IPS-NIHi7 (cell line): ENCODE results near the gene C6orf62.
"Not testable (repeated sequence)": the region's sequence is repeated elsewhere in the genome, so short reads cannot be mapped to it uniquely, and the experiment has no call there.

Source experiments
- DNase-seq: peaks from one replicate; pipeline ENCODE4 v3.0.0; 2012; ENCODE audit warnings: mixed read lengths; ENCODE audit errors: extremely low spot score

C6orf62 gene

DNA sequence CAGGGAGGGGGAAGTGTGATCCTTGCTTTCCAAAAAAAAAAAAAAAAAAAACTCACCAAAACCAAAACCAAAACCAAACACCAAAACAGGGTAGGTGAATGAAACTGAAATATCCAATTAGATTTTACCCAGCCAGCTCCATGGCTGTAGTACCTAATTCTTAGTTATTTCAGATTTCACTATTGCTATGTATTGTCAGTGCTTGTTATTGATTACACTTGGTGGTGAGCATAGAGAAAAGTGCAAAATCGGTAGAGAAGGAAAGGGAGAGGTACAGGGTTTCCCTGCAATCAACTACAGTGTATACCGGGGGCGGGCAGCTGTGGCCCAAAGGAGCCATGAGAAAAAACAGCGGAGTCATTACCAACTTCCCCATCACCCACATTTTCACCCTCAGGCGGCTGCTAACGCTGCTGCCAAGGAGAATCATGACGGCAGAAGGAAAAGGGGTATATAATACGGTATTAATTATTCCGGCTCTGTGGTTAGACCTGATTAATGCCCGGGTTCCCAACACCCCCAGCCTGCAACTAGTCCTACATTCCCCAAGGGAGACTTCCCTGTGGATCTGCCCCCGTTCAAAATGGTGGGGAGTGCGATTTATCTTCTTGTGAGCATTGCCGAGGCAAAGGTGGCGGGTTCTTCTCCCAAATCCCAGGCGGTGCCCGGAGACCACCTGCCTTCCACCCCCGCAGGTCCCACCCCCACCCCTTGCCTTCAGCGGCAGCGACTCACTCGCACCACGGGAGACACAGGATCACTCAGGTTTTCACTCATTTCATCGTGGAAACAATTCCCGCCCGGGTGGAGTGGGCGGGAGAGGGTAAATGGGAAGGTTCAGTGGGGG, at the start of gene C6orf62:
Gene C6orf62 (minus strand): TSS at position 30 of the 847 bp plus-strand sequence. CDS start 486 bp downstream, outside the sequence.
- DNase-seq: peak; percentile 17

DNA sequence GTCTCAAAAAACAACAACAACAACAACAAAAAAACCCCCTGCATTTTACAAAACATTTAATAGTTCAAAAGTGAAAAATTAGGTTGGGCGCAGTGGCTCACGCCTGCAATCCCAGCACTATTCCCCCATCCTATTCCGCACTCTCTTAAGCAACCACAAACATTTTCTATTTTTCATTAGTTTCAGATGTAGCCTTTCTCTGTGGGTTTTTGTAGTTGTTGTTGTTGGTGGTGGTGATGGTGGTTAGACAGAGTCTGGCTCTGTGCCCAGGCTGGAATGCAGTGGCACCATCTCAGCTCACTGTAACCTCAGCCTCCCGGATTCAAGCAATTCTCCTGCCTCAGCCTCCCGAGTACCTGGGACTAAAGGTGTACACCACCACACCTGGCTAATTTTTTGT, 49.4 kb upstream of the C6orf62 start:
- DNase-seq: no peak

GRCh38 chr6:24766680-24767462, 47.9 kb upstream of the C6orf62 start:
- no peak for DNase-seq

GRCh38 chr6:24765968-24766367, 47.0 kb upstream of the C6orf62 start:
- DNase-seq: not testable (repeated sequence)

GRCh38 chr6:24764833-24765828, 46.2 kb upstream of the C6orf62 start:
- not testable (repeated sequence) for DNase-seq

DNA sequence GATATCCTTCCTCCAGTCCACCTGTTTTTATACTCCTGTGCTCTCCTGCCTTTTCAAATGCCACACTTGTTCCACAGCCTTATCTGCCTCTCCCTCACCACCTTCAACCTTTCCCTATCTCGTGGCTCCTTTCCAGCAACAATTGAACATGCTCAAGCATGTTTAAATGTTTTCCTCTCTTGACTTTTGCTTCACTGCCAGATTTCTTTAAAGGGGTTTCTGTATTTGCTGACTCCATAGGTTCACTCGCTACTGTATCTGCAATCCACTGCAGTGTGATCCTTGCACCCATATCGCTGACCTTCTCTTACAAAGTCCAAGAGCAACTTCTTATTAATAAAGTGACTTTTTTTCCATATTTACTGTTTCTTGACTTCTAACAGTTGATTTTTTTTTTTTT, 44.6 kb upstream of the C6orf62 start:
- no peak for DNase-seq

- DNase-seq: no peak
These were observed 42.9 kb upstream of the C6orf62 start for GRCh38 chr6:24761851-24762250.

- peak; percentile 43 for DNase-seq
These were observed 42.4 kb upstream of the C6orf62 start for GRCh38 chr6:24761193-24761835.

DNA sequence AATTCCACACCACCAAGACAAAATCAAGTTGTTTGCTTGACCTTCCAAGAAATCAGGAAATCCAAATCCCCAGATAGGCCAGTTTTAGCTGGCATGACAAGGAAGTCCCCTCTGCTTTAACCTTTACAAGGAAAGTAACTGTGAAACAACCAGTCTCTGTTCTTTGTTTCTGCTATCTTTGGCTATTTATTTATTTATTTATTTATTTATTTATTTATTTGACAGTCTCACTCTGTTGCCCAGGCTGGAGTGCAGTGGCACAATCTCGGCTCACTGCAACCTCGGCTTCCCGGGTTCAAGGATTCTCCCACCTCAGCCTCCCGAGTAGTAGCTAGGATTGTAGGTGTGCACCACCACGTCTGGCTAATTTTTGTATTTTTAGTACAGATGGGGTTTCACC, 41.3 kb upstream of the C6orf62 start:
- DNase-seq: no peak

DNA sequence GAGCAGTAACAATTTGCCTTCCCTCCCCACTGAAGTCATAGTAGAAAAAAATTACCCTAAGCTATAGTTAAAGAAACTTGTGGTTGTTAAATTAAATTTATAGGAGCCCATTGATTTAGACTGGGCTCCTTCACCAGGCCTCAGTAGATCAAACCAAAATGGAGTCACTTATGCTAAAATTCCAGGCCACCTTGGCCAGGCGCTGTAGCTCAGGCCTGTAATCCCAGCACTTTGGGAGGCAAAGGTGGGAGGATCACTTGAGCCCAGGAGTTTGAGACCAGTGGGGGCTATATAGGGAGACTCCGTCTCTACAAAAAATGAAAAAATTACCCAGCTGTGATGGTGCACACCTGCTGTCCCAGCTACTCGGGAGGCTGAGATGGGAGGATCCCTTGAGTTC, 40.8 kb upstream of the C6orf62 start:
- no peak for DNase-seq

DNA sequence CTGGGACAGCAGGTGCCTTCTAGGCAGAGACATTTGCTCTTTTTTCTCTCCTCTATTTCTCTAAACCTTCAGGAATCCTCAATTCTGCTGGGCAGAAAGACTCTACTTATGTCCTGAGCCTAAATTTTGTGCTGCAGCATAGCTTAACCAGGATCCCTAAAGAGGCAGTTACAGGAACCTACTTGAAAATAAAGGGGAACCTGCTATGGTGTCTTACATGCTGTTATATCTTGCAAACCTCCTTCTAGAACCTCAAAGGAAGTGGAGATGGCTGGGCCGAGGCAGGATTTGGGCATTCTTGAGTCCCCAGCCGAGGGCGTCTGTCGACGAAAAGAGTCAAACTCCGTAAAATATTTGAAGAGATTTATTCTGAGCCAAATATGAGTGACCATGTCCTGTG, 38.7 kb upstream of the C6orf62 start:
- DNase-seq: no peak

DNA sequence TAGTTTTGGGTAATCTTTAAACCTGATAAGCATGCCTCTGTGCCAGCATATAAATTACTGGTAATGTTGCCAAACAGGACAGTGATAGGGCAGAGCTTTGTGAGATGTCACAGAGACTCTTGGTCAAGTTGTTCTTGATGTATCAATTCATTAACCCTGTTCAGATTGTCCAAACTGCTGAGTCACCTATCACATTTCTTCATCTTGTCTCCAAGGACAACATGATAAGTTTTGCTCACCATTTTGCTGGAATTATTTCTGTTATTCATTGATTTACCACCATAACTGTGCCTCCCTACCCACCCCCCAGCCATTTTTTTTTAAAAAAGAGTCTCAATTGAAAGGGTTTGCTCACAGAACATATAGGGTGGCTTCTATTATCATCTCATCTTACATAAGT, 36.3 kb upstream of the C6orf62 start:
- no peak for DNase-seq

DNA sequence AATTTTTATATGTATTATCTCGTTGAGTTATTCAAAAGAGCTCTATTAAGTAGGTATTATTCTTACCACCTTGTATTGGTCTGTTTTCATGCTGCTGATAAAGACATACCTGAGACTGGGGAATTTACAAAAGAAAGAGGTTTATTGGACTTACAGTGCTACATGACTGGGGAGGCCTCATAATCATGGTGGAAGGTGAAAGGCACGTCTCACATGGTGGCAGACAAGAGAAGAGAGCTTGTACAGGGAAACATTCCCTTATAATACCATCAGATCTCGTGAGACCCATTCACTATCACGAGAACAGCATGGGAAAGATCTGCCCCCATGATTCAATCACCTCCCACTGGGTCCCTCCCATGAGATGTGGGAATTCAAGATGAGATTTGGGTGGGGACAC, 35.4 kb upstream of the C6orf62 start:
- DNase-seq: not testable (repeated sequence)

DNA sequence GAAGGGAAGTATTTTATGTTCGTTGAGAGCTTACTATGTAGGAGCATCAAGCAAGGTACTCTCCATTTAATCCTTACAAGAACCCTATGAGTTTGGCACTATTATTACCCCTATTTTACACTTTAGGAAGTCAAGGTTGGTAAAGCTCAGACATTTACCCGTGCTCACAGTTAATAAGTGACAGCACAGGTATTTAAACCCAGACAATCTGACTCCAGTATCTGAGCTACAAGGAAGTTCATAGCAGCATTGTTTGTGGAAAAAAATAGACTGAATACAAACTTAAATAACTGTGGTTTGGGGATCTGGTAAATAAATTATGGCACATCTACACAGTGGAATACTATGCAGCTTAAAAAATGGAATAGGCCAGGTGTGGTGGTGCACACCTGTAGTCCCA, 34.6 kb upstream of the C6orf62 start:
- no peak for DNase-seq

- no peak for DNase-seq
These were observed 34.1 kb upstream of the C6orf62 start for GRCh38 chr6:24752917-24753492.

DNA sequence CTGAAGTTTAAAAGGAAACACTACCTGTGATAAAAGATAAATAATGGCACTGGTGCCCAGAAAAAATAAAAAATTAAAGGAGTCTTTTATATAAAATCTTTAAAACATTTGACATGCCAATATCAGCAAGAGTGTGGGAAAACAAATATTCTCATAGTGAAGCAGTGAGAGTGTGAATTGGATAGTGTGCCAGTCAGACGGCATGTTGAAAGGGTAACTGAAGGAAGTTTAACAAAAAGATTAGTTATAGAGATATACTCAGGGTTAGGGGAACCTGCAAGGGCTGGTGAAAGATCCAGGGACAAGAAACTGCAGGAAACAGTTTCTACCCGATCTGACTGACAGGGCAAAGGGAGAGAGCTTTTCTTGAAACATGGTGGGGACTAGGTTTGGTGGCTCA, 33.5 kb upstream of the C6orf62 start:
- no peak for DNase-seq

GRCh38 chr6:24750878-24751277, 31.9 kb upstream of the C6orf62 start:
- DNase-seq: not testable (repeated sequence)

DNA sequence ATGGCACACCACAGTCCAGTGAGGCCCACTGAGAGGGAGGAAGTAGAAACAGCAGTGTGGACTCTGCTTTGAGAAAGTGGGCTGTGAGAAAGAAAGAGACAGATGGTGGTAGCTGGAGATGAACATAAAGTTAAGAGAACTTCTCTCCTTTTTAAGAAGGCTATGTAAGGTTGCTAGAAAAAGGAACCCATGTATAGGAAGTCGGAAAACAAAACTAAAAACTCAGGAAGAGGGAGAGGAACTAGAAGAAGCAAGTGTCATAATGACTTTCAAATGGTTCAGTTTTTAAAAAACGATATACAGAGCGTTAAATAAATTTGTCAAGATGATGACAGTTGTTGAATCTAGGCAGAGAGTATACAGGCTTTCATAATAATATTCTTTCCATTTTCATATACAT, 30.3 kb upstream of the C6orf62 start:
- DNase-seq: no peak

DNA sequence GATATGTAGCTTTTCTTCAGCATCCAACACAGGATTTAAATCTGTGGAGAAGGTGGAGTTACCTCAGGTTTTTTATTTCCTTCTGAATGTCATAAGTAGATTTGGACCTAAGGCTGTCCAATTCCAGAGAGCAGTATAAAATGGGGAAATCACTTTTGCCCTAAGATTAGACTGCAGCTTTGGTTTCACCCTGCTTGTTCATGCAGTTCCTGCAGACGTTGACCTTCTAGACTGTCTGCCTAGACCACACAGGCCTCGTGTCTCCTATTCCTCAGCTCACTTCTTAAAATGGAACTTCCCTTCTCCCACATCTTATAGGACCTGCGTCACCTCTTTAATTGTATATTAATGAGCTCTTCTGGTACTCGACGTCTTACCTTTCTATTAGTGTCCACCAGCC, 26.0 kb upstream of the C6orf62 start:
- no peak for DNase-seq

DNA sequence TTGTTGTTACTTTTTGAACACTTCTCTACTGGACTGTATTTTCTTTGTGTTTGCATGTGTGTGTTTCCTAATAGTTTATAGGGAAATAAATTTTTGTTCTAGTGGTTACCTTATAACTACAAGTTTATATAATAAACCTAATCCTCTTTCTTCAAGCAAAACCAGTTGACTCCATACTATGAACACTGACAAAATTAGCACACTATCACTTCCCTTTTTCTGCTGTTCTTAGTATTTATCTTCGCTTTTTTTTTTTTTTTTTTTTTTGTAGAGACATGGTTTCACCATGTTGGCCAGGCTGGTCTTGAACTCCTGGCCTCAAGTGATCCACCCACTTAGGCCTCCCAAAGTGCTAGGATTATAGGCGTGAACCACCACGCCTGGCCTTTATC, 25.0 kb upstream of the C6orf62 start:
- DNase-seq: no peak
